Transverse colon (tissue), 4 donors: ENCODE results near the gene COBLL1. TPM values are rescaled to one million over a fixed set of nuclear protein-coding genes. Genes with fewer than 3 reads are reported as not detected.

Experiments
- DNase-seq: peaks from one replicate; pipeline ENCODE4 v3.0.0-alpha.2; 2019
- H3K27ac ChIP-seq, 4 donors: fragments of 200-600 bp; sonication (generic); 2 replicates each; pipeline ENCODE4 v1.5.1; 2016 to 2018; ENCODE audit warnings: inconsistent platforms in 4 of 4
- H3K27me3 ChIP-seq: fragments of 200-600 bp; sonication (generic); 2 replicates; pipeline ENCODE4 v1.5.1; 2017; ENCODE audit warnings: inconsistent platforms
- H3K36me3 ChIP-seq, 4 donors: fragments of 200-600 bp; sonication (generic); 2 replicates each; pipeline ENCODE4 v1.5.1; 2017 to 2019; ENCODE audit warnings: inconsistent platforms in 4 of 4
- H3K4me1 ChIP-seq, 4 donors: fragments of 200-600 bp; sonication (generic); 2 replicates each; pipeline ENCODE4 v1.5.1; 2017 to 2020; ENCODE audit warnings: inconsistent platforms in 4 of 4
- H3K4me3 ChIP-seq, 4 donors: fragments of 200-600 bp; sonication (generic); 1 replicate in 1 of 4; 2 replicates in 3 of 4; pipeline versions ENCODE4 v1.5.1 to v1.6.1; 2017 to 2019; ENCODE audit warnings: inconsistent platforms in 4 of 4
- H3K9me3 ChIP-seq, 2 donors: fragments of 200-600 bp; sonication (generic); 2 replicates each; pipeline ENCODE4 v1.5.1; 2017 to 2019; ENCODE audit warnings: inconsistent platforms in 2 of 2
- EP300 ChIP-seq: sonication (generic); formaldehyde crosslinking; IDR thresholded peaks from one replicate; pipeline ENCODE4 v1.6.1; 2017; ENCODE audit warnings: antibody characterized with exemption, low read depth
- POLR2A ChIP-seq: fragments of 450-650 bp; IDR thresholded peaks from one replicate; pipeline ENCODE4 v1.6.1; 2016; ENCODE audit warnings: antibody characterized with exemption, mild to moderate bottlenecking, moderate library complexity
- POLR2AphosphoS5 ChIP-seq, 3 donors: sonication (generic); formaldehyde crosslinking; IDR thresholded peaks; one replicate each; pipeline ENCODE4 v1.6.1; 2016; ENCODE audit warnings: antibody characterized with exemption in 3 of 3
- WGBS, 2 donors: methylation state at CpG; one replicate each; pipeline ENCODE4 v1.1.5; 2018; ENCODE audit warnings: low coverage in 1 of 2; 5-methylcytosine and 5-hydroxymethylcytosine counted together
- in situ Hi-C, 4 donors: fragments of 200-750 bp; cut with MboI; loops; one replicate each; pipeline versions ENCODE4 v1.15.0 to v1.15.1; 2017; ENCODE audit warnings: low sequenced_read_pairs in 3 of 4, low pct_ligation_motif_present in 1 of 4, low pct_unique_long_range_greater_than_20kb in 1 of 4
- intact Hi-C: fragments of 100-400 bp; cut with DNase I; formaldehyde crosslinking; loops from one replicate; pipeline ENCODE4 v1.15.1; 2023; ENCODE audit warnings: low total_unique reads
- total RNA-seq, 4 donors: library from RNA; depleted of rRNA; stranded (reverse); fragments of >200 nt; gene quantifications; one replicate each; pipeline ENCODE4 v1.1.0, GENCODE V29; 2016
- TF ChIP-seq, protein P1 (sequence below), 5 experiments: fragments of 200-600 bp in 3 of 5; fragments of 450-650 bp in 2 of 5; sonication (generic) in 3 of 5; IDR thresholded peaks; 1 replicate in 2 of 5; 2 replicates in 3 of 5; pipeline ENCODE4 v1.5.1; 2016 to 2017; ENCODE audit warnings: antibody characterized with exemption in 5 of 5, inconsistent platforms in 3 of 5, mild to moderate bottlenecking in 2 of 5, moderate library complexity in 1 of 5

COBLL1 gene
- total RNA-seq, 4 donors from 2014 or later: 21.7 to 129 (median 30.7) TPM

DNA sequence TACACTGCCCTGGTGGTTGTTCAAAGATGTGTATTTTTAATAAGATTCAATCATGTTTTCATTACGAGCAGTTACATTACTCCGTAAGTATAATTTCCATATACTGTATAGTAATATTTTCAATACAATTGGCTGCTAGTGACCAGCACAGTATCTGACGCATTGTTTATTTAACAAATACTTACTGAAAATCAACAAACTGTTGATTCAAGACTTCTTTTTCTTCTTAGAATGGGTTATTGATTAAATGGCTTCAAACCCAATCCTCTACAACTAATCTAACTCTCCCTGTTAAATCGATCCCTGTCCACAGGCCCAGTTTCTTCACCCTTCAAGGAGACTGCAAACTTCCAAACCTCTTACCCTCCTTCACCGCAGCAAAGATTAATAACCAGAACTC is 18.5 kb downstream of the COBLL1 start:
- 92 to 95% methylated on average over 4 to 5 of the region's 5 CpGs for WGBS, 2 donors
- DNase-seq: no peak
- no peak overlapping the region for H3K27ac ChIP-seq
- H3K9me3 ChIP-seq: no peaks in the 10 kb centered on the region
- no peak for TF ChIP-seq EP300
- TF ChIP-seq POLR2AphosphoS5 (IDR thresholded peaks at IDR 0.05): no peak
- no peak for TF ChIP-seq POLR2A
- TF ChIP-seq, protein P1, sequence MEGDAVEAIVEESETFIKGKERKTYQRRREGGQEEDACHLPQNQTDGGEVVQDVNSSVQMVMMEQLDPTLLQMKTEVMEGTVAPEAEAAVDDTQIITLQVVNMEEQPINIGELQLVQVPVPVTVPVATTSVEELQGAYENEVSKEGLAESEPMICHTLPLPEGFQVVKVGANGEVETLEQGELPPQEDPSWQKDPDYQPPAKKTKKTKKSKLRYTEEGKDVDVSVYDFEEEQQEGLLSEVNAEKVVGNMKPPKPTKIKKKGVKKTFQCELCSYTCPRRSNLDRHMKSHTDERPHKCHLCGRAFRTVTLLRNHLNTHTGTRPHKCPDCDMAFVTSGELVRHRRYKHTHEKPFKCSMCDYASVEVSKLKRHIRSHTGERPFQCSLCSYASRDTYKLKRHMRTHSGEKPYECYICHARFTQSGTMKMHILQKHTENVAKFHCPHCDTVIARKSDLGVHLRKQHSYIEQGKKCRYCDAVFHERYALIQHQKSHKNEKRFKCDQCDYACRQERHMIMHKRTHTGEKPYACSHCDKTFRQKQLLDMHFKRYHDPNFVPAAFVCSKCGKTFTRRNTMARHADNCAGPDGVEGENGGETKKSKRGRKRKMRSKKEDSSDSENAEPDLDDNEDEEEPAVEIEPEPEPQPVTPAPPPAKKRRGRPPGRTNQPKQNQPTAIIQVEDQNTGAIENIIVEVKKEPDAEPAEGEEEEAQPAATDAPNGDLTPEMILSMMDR (IDR thresholded peaks at IDR 0.05): no peak
- H3K4me3 ChIP-seq: no peak overlapping the region
- H3K36me3 ChIP-seq: no peaks in the 10 kb centered on the region
- in situ Hi-C loops (no loop called here), intact Hi-C loops (no loop called here)
- no peaks in the 10 kb centered on the region for H3K27me3 ChIP-seq
- peaks cover 0 to 13% (median 7%) of the 10 kb centered on the region in 4 donors for H3K4me1 ChIP-seq

DNA sequence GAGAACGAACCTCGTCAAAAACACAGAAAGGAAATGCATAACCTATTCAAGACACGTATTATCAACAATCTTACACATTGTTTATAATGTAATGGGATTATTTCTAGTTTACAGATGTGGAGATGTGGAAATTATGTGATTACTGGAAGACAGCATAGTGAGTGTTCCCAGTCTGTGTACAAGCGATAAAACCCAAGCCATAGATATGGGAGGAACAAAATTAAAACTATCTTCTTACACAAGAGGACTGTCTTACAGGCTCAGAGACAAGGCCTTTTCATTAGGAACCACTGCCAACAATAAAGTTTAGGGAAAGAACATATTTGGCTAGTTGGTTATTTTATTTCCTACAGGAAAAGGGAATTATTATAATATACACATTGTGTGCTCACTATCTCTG is 20.3 kb downstream of the COBLL1 start:
- intact Hi-C loops: no loop called here
- TF ChIP-seq POLR2A: no peak
- WGBS, 2 donors: 69 to 86% methylated on average over 4 of the region's 4 CpGs
- H3K4me1 ChIP-seq: peaks cover 0 to 5% (median under 1%) of the 10 kb centered on the region in 4 donors
- no peak for DNase-seq
- H3K9me3 ChIP-seq: no peaks in the 10 kb centered on the region
- H3K4me3 ChIP-seq: no peak overlapping the region
- H3K27ac ChIP-seq: no peak overlapping the region
- no peaks in the 10 kb centered on the region for H3K27me3 ChIP-seq
- no peaks in the 10 kb centered on the region for H3K36me3 ChIP-seq
- in situ Hi-C loops: no loop called here

DNA sequence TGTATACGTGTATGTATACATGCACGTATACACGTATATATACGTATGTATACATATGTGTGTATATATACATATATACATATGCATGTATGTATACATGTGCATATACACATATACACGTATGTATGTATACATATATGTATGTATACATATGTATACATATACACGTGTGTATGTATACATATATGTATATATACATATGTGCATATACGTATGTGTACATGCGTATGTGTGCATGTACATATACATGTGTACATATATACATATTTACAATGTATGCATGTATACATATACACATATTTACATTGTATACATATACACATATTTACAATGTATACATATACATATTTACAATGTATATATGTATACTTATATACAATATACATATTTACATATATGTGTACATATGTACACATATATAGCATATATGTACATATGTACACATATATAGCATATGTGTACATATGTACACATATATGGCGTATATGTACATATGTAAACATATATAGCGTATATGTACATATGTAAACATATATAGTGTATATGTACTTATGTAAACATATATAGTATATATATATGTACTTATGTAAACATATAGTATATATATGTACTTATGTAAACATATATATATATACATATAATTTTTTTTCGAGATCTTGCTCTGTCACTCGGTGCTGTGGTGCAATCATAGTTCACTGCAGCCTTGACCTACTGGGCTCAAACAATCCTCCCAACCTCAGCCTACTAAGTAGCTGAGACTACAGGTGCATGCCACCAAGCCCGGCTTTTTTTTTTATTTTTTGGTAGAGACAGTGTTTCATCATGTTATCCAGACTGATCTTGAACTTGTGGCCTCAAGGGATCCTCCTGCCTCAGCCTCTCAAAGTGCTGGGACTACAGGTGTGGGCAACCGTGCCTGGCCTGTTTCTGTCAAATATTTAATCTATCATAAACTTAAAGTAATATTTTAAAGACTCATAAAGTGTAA is 23.2 kb downstream of the COBLL1 start:
- H3K27me3 ChIP-seq: no peaks in the 10 kb centered on the region
- H3K4me1 ChIP-seq: no peaks in the 10 kb centered on the region
- no peaks in the 10 kb centered on the region for H3K36me3 ChIP-seq
- no peak for DNase-seq
- H3K9me3 ChIP-seq: no peaks in the 10 kb centered on the region
- TF ChIP-seq POLR2AphosphoS5 (IDR thresholded peaks at IDR 0.05) (no peak), EP300 (no peak), POLR2A (no peak)
- TF ChIP-seq, protein P1 (IDR thresholded peaks at IDR 0.05): no peak
- in situ Hi-C loops: no loop called here
- no peak overlapping the region for H3K4me3 ChIP-seq
- no peak overlapping the region for H3K27ac ChIP-seq
- intact Hi-C loops: no loop called here
- WGBS, 2 donors: 91 to 93% methylated on average over 14 of the region's 14 CpGs

DNA sequence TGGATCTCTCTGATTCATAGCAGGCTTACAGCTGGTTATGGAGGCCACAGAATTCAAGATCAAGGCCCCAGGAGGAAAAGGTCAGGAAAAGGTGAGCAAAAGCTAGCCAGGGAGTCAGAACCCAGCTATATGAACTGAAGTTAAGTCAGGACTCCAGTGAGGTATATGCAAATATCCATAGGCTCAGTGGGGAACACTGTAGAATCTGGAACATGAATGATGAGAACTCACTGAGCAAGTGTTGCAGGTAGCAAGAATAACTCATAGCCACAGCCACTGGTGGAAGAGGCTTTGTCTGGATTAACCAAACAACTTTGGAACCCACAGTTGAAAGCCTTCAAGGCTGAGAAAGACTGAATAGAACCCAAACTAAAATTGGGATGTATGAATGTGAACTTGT is 24.7 kb downstream of the COBLL1 start:
- TF ChIP-seq POLR2A (no peak), EP300 (no peak), POLR2AphosphoS5 (IDR thresholded peaks at IDR 0.05) (no peak)
- TF ChIP-seq, protein P1 (IDR thresholded peaks at IDR 0.05): no peak
- intact Hi-C loops (no loop called here), in situ Hi-C loops (no loop called here)
- Histone ChIP-seq H3K27ac (no peak overlapping the region), H3K4me1 (no peaks in the 10 kb centered on the region), H3K4me3 (no peak overlapping the region), H3K36me3 (no peaks in the 10 kb centered on the region), H3K27me3 (no peaks in the 10 kb centered on the region), H3K9me3 (no peaks in the 10 kb centered on the region)
- no peak for DNase-seq
